SHP77 treated with DMSO at 0.1 percent for 48 hours (cell line): ENCODE results near the gene NPAS3.

ENCODE experiments used
- DNase-seq: peaks from one replicate; lab custom pipeline; 2025; lab: John Stamatoyannopoulos, UW

The NPAS3 gene

GRCh38 chr14:33184587-33184986 is 245.9 kb downstream of the NPAS3 start:
- DNase-seq = no peak

- DNase-seq = no peak
Measured at GRCh38 chr14:33186656-33187055, 248.0 kb downstream of the NPAS3 start.

GRCh38 chr14:33188880-33189279 is 250.2 kb downstream of the NPAS3 start:
- no peak for DNase-seq

GRCh38 chr14:33191855-33192254 is 253.2 kb downstream of the NPAS3 start:
- no peak for DNase-seq

GRCh38 chr14:33194551-33194950 is 255.9 kb downstream of the NPAS3 start:
- no peak for DNase-seq

- DNase-seq = no peak
Measured at GRCh38 chr14:33198684-33199083, 260.0 kb downstream of the NPAS3 start.

GRCh38 chr14:33201116-33201515 is 262.4 kb downstream of the NPAS3 start:
- no peak for DNase-seq

GRCh38 chr14:33206981-33207380 is 268.3 kb downstream of the NPAS3 start:
- no peak for DNase-seq

- DNase-seq = no peak
Measured at GRCh38 chr14:33207467-33208017, 268.9 kb downstream of the NPAS3 start.

- no peak for DNase-seq
Measured at GRCh38 chr14:33210311-33210710, 271.6 kb downstream of the NPAS3 start.

GRCh38 chr14:33218026-33218425 is 279.3 kb downstream of the NPAS3 start:
- DNase-seq = no peak

GRCh38 chr14:33219957-33220356 is 281.3 kb downstream of the NPAS3 start:
- DNase-seq = no peak

- peak; percentile 57 for DNase-seq
Measured at GRCh38 chr14:33229269-33229929, 290.7 kb downstream of the NPAS3 start.

- no peak for DNase-seq
Measured at GRCh38 chr14:33230021-33230420, 291.3 kb downstream of the NPAS3 start.

GRCh38 chr14:33232031-33232430 is 293.4 kb downstream of the NPAS3 start:
- DNase-seq = no peak

- DNase-seq = no peak
Measured at GRCh38 chr14:33237115-33237740, 298.5 kb downstream of the NPAS3 start.

- DNase-seq = no peak
Measured at GRCh38 chr14:33239465-33239864, 300.8 kb downstream of the NPAS3 start.

- no peak for DNase-seq
Measured at GRCh38 chr14:33240466-33240865, 301.8 kb downstream of the NPAS3 start.

GRCh38 chr14:33241331-33241730 is 302.7 kb downstream of the NPAS3 start:
- no peak for DNase-seq

- DNase-seq = no peak
Measured at GRCh38 chr14:33249233-33249820, 310.6 kb downstream of the NPAS3 start.

- no peak for DNase-seq
Measured at GRCh38 chr14:33250963-33251362, 312.3 kb downstream of the NPAS3 start.

GRCh38 chr14:33254342-33254741 is 315.7 kb downstream of the NPAS3 start:
- no peak for DNase-seq

GRCh38 chr14:33254861-33255395 is 316.2 kb downstream of the NPAS3 start:
- DNase-seq = no peak
